Progenitor cell of endocrine pancreas (in vitro differentiated cells): ENCODE results near the gene CAMK4. TPM values are rescaled to one million over a fixed set of nuclear protein-coding genes. Genes with fewer than 3 reads are reported as not detected.

ENCODE experiments used
- DNase-seq: peaks from one replicate; pipeline ENCODE4 v3.0.0; 2021; ENCODE audit warnings: low spot score; ENCODE audit not compliant: unreplicated experiment
- H3K27ac Mint-ChIP-seq: 2 replicates; pipeline ENCODE4 v1.8.0; 2021; ENCODE audit warnings: mild to moderate bottlenecking, moderate library complexity, mixed read lengths
- H3K27me3 Mint-ChIP-seq: 2 replicates; pipeline ENCODE4 v1.8.0; 2021; ENCODE audit warnings: mixed read lengths
- H3K36me3 Mint-ChIP-seq: 2 replicates; pipeline ENCODE4 v1.8.0; 2022; ENCODE audit warnings: mixed read lengths; ENCODE audit not compliant: insufficient read depth
- H3K4me1 Mint-ChIP-seq: 2 replicates; pipeline ENCODE4 v1.8.0; 2021; ENCODE audit warnings: low read depth, mixed read lengths
- H3K4me3 Mint-ChIP-seq: 2 replicates; pipeline ENCODE4 v1.8.0; 2021; ENCODE audit warnings: low read depth, mild to moderate bottlenecking, moderate library complexity, mixed read lengths
- H3K9me3 Mint-ChIP-seq: 2 replicates; pipeline ENCODE4 v1.8.0; 2021; ENCODE audit warnings: low read depth, mixed read lengths
- CTCF ChIP-seq: fragments of 200-600 bp; sonication (generic); IDR thresholded peaks from one replicate; pipeline ENCODE4 v1.5.0; 2021; ENCODE audit warnings: antibody characterized with exemption, mild to moderate bottlenecking; ENCODE audit not compliant: unreplicated experiment
- total RNA-seq: library from RNA; stranded (reverse); gene quantifications from 2 replicates; pipeline ENCODE4 v1.2.1, GENCODE V29; 2021

Gene CAMK4
- total RNA-seq, 1 donor from 2014 or later = 2.3 TPM

GRCh38 chr5:111386832-111387162, 162.6 kb downstream of the CAMK4 start:
- no peaks in the 10 kb centered on the region for H3K27me3 Mint-ChIP-seq
- H3K9me3 Mint-ChIP-seq = no peaks in the 10 kb centered on the region
- H3K4me1 Mint-ChIP-seq = no peaks in the 10 kb centered on the region
- no peak for DNase-seq
- H3K4me3 Mint-ChIP-seq = no peak overlapping the region
- no peak overlapping the region for H3K27ac Mint-ChIP-seq
- no peak for TF ChIP-seq CTCF
- H3K36me3 Mint-ChIP-seq = no peaks in the 10 kb centered on the region

GRCh38 chr5:111387361-111387760, 163.2 kb downstream of the CAMK4 start:
- no peak for TF ChIP-seq CTCF
- no peak for DNase-seq
- H3K4me3 Mint-ChIP-seq = no peak overlapping the region
- H3K27me3 Mint-ChIP-seq = no peaks in the 10 kb centered on the region
- H3K9me3 Mint-ChIP-seq = no peaks in the 10 kb centered on the region
- no peaks in the 10 kb centered on the region for H3K36me3 Mint-ChIP-seq
- no peak overlapping the region for H3K27ac Mint-ChIP-seq
- H3K4me1 Mint-ChIP-seq = no peaks in the 10 kb centered on the region

GRCh38 chr5:111389390-111390082, 165.4 kb downstream of the CAMK4 start:
- H3K27ac Mint-ChIP-seq = no peak overlapping the region
- no peaks in the 10 kb centered on the region for H3K4me1 Mint-ChIP-seq
- no peaks in the 10 kb centered on the region for H3K9me3 Mint-ChIP-seq
- TF ChIP-seq CTCF = no peak
- no peak overlapping the region for H3K4me3 Mint-ChIP-seq
- no peaks in the 10 kb centered on the region for H3K27me3 Mint-ChIP-seq
- no peak for DNase-seq
- no peaks in the 10 kb centered on the region for H3K36me3 Mint-ChIP-seq

GRCh38 chr5:111392181-111392580, 168.0 kb downstream of the CAMK4 start:
- H3K4me3 Mint-ChIP-seq = no peak overlapping the region
- H3K4me1 Mint-ChIP-seq = no peaks in the 10 kb centered on the region

DNA sequence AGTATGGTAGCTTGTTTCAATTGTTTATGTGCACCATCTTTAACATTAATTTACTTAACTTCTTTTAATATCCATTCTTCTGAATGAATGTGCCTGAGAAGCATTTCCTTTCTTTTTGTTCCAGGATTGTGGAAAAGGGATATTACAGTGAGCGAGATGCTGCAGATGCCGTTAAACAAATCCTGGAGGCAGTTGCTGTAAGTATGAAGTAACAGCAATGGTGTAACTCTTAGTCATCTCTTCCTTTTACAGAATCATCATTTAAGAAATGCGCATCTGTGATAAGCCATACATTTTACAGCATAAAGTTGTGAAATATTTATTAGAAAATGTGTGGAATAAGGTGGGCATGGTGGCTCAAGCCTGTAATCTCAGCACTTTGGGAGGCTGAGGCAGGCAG, 170.4 kb downstream of the CAMK4 start:
- Mint-ChIP-seq H3K9me3 (no peaks in the 10 kb centered on the region), H3K27ac (no peak overlapping the region)

More at GRCh38 chr5:111392181-111392580, 168.0 kb downstream of the CAMK4 start:
- H3K36me3 Mint-ChIP-seq = no peaks in the 10 kb centered on the region
- H3K9me3 Mint-ChIP-seq = no peaks in the 10 kb centered on the region
- DNase-seq = no peak
- H3K27ac Mint-ChIP-seq = no peak overlapping the region
- H3K27me3 Mint-ChIP-seq = no peaks in the 10 kb centered on the region
- TF ChIP-seq CTCF = no peak

More for the DNA sequence above, 170.4 kb downstream of the CAMK4 start:
- Mint-ChIP-seq H3K36me3 (no peaks in the 10 kb centered on the region), H3K4me1 (no peaks in the 10 kb centered on the region), H3K4me3 (no peak overlapping the region), H3K27me3 (peaks cover 13% of the 10 kb centered on the region)
- no peak for TF ChIP-seq CTCF
- DNase-seq = no peak
